Measurements from ENCODE around the gene ABR.

The ABR gene

GRCh38 chr17:1038459-1039122 lies 141.2 kb downstream of the ABR start:
- TF ChIP-seq, protein P1, sequence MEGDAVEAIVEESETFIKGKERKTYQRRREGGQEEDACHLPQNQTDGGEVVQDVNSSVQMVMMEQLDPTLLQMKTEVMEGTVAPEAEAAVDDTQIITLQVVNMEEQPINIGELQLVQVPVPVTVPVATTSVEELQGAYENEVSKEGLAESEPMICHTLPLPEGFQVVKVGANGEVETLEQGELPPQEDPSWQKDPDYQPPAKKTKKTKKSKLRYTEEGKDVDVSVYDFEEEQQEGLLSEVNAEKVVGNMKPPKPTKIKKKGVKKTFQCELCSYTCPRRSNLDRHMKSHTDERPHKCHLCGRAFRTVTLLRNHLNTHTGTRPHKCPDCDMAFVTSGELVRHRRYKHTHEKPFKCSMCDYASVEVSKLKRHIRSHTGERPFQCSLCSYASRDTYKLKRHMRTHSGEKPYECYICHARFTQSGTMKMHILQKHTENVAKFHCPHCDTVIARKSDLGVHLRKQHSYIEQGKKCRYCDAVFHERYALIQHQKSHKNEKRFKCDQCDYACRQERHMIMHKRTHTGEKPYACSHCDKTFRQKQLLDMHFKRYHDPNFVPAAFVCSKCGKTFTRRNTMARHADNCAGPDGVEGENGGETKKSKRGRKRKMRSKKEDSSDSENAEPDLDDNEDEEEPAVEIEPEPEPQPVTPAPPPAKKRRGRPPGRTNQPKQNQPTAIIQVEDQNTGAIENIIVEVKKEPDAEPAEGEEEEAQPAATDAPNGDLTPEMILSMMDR (IDR thresholded peaks at IDR 0.05): no peak

DNA sequence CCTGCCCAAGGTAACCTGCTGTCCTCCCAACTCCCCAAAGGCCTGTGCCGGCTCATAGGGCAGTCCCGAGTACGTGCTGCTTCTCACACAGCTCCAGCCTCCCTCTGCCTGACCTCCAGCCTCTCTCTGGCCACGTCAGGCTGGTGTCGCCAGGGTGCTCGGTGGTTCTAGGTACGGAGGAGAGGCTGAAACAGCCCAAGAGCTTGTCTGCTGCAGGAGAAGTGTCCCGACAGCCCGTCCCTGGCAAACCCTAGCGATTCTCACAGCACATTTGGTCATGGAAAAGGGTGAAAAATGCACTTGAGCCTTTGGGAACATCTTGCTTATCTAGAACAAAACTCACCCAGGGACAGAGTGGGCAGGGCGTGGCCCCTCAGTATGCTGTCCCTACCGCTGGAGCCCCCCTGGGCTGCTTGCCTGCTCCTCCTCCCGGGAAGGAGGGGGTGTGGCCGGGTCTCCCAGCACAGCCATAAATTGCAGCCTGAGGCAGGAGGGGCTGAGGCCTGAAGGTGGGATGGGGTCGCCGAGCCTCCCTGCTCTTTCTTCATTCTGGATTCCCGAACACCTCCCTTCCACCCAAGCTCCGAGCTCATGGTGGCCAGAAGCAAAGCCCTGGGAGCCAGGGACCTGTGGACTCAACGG lies 142.4 kb downstream of the ABR start:
- TF ChIP-seq, protein P1 (IDR thresholded peaks at IDR 0.05): no peak
- Histone ChIP-seq H3K9me3 (ENCODE audit: control insufficient read depth, low read length) (no peaks in the 10 kb centered on the region), H3K4me2 (ENCODE audit: low read length) (no peak overlapping the region), H3K79me2 (peaks cover 20% of the 10 kb centered on the region), H3K27ac (no peak overlapping the region), H3K4me1 (peaks cover 15% of the 10 kb centered on the region), H3K9ac (no peak overlapping the region), H2AFZ (no peak overlapping the region), H3K27me3 (ENCODE audit: control insufficient read depth, insufficient read depth, low read length) (no peaks in the 10 kb centered on the region), H3K4me3 (ENCODE audit: low read depth, low read length) (no peak overlapping the region), H3K36me3 (ENCODE audit: control insufficient read depth, insufficient read depth, low read length) (no peaks in the 10 kb centered on the region)

More at GRCh38 chr17:1038459-1039122, 141.2 kb downstream of the ABR start:
- Histone ChIP-seq H3K27ac (no peak overlapping the region), H3K36me3 (ENCODE audit: control insufficient read depth, insufficient read depth, low read length) (no peaks in the 10 kb centered on the region), H3K4me1 (peaks cover 4% of the 10 kb centered on the region), H2AFZ (no peak overlapping the region), H3K9ac (no peak overlapping the region), H3K4me3 (ENCODE audit: low read depth, low read length) (no peak overlapping the region), H3K27me3 (ENCODE audit: control insufficient read depth, insufficient read depth, low read length) (no peaks in the 10 kb centered on the region), H3K9me3 (ENCODE audit: control insufficient read depth, low read length) (no peaks in the 10 kb centered on the region), H3K4me2 (ENCODE audit: low read length) (no peak overlapping the region), H3K79me2 (peaks cover 20% of the 10 kb centered on the region)

- Histone ChIP-seq H3K4me1 (peaks cover 21% of the 10 kb centered on the region), H3K4me3 (ENCODE audit: low read depth, low read length) (no peak overlapping the region), H3K27me3 (ENCODE audit: control insufficient read depth, insufficient read depth, low read length) (no peaks in the 10 kb centered on the region), H3K9me3 (ENCODE audit: control insufficient read depth, low read length) (no peaks in the 10 kb centered on the region), H3K4me2 (ENCODE audit: low read length) (no peak overlapping the region), H3K36me3 (ENCODE audit: control insufficient read depth, insufficient read depth, low read length) (no peaks in the 10 kb centered on the region), H3K27ac (no peak overlapping the region), H2AFZ (no peak overlapping the region), H3K79me2 (peaks cover 15% of the 10 kb centered on the region), H3K9ac (no peak overlapping the region)
- TF ChIP-seq, protein P1 (IDR thresholded peaks at IDR 0.05): no peak
Observed at GRCh38 chr17:1036845-1037237, 142.9 kb downstream of the ABR start.

- Histone ChIP-seq H3K9me3 (ENCODE audit: control insufficient read depth, low read length) (no peaks in the 10 kb centered on the region), H3K4me2 (ENCODE audit: low read length) (no peak overlapping the region), H3K4me3 (ENCODE audit: low read depth, low read length) (no peak overlapping the region), H3K36me3 (ENCODE audit: control insufficient read depth, insufficient read depth, low read length) (no peaks in the 10 kb centered on the region), H3K9ac (no peak overlapping the region), H3K79me2 (peaks cover 13% of the 10 kb centered on the region), H3K27me3 (ENCODE audit: control insufficient read depth, insufficient read depth, low read length) (no peaks in the 10 kb centered on the region), H3K27ac (no peak overlapping the region), H2AFZ (no peak overlapping the region), H3K4me1 (peaks cover 21% of the 10 kb centered on the region)
- TF ChIP-seq, protein P1 (IDR thresholded peaks at IDR 0.05): no peak
Observed at GRCh38 chr17:1036171-1036844, 143.5 kb downstream of the ABR start.

Data from parathyroid adenoma (tissue), 2 donors.